CD4-positive, alpha-beta T cell treated with Interleukin-4 for 4 hours (primary cell): ENCODE results near the gene ASB3.
"Not testable (repeated sequence)": the region's sequence is repeated elsewhere in the genome, so short reads cannot be mapped to it uniquely, and the experiment has no call there.

Experiments
- DNase-seq: peaks from one replicate; pipeline ENCODE4 v3.0.0-alpha.2; 2020

Gene ASB3

DNA sequence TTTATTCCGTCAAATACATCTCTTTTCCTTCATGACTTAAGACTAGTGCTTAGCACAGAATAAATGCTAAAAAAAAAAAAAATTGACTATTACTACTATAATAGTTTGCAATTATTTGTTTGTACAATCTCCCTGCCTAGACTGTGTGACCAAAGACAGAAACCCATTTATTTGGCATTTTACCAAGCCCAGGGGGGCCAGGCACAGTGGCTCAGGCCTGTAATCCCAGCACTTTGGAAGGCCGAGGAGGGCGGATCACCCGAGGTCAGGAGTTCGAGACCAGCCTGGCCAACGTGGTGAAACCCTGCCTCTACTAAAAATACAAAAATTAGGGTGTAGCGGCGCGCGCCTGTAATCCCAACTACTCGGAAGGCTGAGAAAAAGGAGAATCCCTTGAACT lies 1.4 kb downstream of the ASB3 start:
- no peak for DNase-seq

- DNase-seq: no peak
Measured at GRCh38 chr2:53784436-53784835, 2.3 kb downstream of the ASB3 start.

DNA sequence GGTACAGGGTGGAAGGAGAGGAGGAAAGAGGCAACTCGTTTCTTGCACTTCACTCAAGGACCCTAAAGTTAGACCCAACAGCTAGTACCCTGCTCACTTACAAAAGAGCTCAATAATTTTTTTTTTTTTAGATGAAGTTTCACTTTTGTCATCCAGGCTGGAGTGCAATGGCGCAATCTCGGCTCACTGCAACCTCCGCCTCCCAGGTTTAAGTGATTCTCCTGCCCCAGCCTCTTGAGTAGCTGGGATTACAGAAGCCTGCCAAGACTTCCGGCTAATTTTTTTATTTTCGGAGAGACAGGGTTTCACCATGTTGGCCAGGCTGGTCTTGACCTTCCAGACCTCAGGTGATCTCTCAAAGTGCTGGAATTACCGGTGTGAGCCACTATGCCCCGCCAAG lies 4.1 kb downstream of the ASB3 start:
- no peak for DNase-seq

DNA sequence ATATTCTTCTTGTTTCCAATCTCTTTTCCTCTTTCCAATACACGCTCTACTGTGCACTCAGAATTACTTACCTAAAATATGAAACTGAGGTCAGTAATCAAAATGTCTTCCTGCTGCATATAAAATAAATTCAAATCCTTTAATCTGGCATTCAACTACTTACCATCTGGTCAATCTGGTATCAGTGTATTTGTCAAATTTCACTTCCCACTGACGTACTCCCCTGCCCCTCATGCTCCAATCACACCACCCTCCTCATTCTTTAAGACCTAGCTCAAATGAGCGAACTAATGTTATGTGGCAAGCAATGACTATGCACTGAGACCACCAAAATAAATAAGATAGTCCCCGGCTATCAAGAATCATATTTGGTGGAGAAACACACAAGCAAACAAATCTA lies 6.7 kb downstream of the ASB3 start:
- DNase-seq: no peak

DNA sequence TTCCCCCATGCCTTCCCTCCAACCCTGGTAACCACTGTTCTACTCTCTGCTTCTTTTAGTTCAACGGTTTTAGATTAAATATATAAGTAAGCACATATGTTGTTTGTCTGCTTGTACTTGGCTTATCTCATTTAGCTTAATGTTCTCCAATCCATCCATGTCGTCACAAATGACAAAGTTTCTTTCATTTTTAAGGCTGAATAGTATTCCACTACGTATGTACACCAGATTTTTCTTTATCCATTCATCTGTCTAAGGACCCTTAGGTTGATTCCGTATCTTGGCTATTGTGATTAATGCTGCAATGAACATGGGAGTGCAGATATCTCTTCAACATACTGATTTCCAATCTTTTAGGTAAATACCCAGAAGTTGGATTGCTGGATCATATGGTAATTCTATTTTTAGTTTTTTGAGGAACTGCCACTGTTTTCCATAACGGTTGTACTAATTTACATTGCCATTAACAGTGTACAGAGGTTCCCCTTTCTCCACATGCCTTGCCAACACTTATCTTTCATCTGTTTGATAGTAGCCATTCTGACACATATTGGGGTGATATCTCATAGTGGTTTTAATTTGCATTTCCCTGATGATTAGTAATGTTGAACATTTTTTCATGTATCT lies 8.1 kb downstream of the ASB3 start:
- no peak for DNase-seq

DNA sequence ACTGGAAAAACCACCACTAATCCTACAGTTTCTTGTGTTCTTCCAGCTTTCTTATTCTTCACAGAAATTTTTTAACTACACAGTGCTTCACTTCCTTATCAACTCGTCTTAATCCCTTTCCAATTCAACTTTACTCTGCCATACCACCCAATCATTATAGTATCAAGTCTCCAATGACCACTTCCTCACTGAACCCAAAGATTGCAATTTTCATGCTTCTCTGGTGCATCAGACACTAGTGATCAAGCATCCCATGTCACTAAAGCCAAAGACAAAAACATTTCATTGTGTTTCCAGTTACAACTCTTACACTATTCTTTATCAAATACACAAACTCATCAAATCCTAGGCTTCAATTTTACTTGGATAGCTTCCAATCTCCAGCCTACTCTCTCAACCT lies 9.6 kb downstream of the ASB3 start:
- no peak for DNase-seq

DNA sequence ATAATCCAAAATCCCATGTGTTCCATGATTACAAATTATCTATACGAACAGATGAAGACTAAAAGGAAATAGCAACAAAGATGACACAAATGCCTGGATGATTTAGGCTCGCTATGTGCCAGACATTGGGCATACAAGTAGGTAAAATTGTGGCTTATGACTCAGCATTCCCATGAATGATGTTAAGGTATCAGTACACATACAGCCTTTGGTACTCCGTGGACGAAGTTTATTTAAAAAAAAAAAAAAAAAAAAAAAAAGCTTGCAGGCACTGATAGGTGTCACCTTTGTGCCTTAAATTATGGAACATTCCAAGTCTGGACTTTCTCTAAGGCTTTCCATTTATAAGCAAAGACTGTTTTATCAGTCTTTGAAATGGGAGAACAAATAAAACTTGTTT lies 16.5 kb downstream of the ASB3 start:
- DNase-seq: peak; percentile 8

GRCh38 chr2:53769318-53769945 lies 17.3 kb downstream of the ASB3 start:
- no peak for DNase-seq

- no peak for DNase-seq
Measured at GRCh38 chr2:53768242-53768542, 18.6 kb downstream of the ASB3 start.

GRCh38 chr2:53767405-53768241 lies 19.1 kb downstream of the ASB3 start, which contains the start of gene CHAC2:
Gene CHAC2, plus strand, starts transcription at chr2:53767804. Its CDS starts 83 bp downstream, at chr2:53767887.
- DNase-seq: peak; percentile 77

- DNase-seq: no peak
Measured at GRCh38 chr2:53765767-53766166, 21.0 kb downstream of the ASB3 start.

DNA sequence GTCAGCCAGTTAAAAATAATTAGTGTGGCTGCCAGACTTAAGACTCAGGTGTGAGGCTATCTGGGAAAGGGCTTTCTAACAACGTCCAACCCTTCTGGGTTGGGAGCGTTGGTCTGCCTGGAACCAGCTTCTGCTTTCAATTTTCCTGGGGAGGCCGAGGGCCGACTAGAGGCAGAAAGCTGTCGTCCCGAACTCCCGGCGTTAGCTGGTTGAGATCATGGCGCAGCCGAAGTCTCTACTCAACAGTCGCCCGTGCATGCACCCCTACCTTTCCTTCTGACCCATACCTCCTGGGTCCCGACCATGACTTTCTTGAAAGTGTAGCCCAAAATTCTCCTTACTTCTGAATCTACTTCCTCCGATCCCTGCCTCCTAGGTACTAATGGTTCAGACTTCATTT lies 29.5 kb downstream of the ASB3 start:
- not testable (repeated sequence) for DNase-seq

DNA sequence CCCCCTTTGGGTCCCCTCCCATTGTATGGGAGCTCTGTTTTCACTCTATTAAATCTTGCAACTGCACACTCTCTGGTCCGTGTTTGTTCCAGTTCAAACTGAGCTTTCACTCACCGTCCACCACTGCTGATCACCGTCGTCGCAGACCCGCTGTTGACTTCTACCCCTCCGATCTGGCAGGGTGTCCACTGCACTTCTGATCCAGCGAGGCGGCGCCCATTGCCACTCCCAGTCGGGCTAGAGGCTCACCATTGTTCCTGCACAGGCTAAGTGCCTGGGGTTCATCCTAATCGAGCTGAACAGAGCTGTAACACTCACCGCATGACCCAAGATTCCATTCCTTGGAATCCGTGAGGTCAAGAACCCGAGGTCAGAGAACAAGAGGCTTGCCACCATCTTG lies 30.1 kb downstream of the ASB3 start:
- no peak for DNase-seq

DNA sequence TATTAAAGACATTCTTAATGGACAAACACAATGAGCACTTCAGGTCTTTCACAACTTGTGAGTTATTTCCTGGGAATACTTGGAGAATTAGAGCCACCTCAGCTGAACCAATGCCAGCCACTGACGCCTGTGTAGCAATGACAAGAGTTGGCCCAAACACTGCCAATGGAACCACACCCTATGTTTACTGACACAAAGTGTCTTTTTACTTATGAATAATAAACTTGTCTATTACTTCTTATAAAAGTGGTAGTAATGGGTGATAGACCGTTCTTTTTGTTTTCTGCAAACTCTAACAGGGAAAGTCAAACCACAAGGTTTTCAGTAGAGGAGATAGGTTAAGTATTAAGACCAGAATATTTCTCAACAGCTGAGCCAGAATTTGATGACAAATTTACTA lies 31.6 kb downstream of the ASB3 start:
- no peak for DNase-seq

DNA sequence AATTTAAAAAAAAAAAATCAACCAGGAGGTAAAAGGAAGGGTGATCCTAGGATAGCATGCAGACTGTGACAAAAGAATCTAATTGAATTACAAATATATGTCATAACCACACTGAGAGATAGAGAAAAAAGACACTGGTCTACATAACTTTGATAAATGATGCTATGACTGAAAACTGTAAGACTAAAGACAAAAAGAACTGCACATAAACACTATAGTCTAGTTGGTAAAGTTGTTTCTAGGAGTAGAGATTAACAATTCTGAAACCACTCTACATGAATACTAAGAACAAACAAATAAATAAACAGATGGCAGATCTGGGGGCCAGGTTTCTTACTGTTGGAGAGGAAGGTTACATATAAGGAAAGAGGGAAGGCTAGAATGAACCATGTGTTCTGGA lies 33.7 kb downstream of the ASB3 start:
- DNase-seq: no peak

DNA sequence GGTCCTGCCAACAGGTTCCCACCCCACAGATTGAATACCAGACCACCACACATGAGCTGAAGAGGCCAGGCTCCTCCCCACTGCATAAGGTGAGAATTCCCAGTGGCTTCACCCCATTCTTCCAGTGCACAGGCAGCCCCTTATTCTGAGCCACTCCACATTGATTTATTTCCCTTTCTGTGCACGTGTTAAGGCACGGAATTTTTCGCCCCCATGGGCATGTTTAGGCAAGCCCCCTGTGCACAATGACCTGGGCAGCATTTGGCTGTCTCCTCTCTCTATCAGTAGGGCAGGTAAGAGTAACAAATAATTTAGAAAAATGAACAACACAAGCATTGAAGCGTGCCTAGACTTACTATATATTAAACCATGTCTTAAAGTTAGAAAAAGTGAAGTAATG lies 34.4 kb downstream of the ASB3 start:
- no peak for DNase-seq

DNA sequence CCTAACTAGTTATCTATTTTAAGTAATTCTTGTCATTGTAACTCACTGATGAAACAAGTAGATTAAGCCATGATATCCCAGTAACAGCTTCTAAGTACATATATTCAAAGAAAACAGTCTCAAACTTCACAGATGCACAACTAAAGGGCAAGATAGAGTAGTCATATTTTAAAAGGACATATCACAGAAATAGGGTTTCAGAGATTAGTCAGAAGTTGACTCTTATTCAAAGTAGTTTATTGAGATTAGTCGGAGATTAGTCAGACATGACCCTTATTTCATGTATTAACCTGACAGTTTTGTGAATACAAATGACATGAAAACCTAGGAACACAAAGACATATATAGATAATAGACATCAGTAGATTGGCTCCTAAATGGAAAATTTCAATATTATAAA lies 35.0 kb downstream of the ASB3 start:
- DNase-seq: no peak

- DNase-seq: no peak
Measured at GRCh38 chr2:53750041-53750768, 36.5 kb downstream of the ASB3 start.

DNA sequence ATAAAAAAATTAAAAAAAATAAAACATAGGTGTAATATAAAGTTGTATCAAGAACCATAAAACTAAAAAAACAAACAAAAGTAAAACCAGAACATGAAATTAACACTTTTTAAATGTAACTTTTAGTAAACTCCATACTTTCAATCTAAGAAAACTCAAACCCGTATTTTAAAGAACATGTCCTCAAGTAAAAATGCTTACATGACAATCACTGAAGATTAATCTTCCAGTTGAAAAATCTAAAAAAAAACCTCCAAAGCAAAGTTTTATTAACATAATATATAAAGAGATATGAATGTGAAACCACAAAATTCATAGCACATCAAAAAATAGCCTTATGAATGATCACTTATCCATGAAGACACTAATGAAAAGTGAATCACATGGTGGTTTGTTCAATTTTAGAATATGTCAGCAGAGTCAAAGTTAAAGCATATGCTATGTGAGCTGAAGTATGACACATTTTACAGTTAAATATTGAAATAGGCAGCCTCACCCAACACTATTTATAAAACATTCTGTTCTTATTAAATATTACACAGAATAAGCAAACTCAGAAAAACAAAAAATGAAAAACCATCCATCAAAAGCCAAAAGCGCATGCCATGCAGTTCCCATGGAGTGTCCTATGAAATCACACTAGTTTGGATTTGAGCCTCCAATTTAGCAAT lies 42.2 kb downstream of the ASB3 start:
- no peak for DNase-seq

DNA sequence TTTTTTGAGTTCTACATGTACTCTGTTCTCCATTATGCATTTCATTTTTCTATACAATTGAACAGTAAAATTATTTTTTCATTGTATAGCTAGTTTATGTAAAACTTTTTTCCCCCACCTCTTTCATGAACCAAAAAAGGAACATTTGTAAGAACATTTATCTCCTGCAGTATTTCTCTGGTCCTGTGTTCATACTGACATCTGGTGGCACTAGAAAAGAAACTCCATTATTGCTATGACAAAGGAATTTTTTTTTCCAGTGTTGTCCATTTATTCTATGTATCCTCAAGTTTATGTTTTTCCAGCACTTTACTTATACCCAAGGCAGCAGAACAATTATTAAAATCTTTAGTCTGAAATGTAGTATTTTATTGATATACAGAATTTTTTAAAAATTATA lies 46.6 kb downstream of the ASB3 start:
- DNase-seq: no peak

DNA sequence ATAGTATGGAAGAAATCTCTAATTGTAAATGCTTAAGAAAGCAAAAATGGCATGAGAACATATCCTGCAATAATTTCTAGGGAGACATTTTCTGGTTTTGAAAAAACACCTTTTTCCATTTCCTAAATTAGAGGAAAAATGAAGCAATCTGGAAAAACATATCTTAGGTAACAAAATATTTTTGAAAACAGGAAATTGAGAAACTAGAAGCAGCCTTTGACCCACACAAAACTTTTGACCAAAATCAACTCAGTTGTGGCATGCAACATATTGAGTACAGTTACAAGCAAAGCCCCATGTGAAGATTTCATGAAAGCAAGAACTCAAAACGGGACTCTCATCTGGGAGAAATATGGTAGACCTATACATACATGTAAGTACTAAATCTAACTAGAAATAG lies 47.7 kb downstream of the ASB3 start:
- no peak for DNase-seq

DNA sequence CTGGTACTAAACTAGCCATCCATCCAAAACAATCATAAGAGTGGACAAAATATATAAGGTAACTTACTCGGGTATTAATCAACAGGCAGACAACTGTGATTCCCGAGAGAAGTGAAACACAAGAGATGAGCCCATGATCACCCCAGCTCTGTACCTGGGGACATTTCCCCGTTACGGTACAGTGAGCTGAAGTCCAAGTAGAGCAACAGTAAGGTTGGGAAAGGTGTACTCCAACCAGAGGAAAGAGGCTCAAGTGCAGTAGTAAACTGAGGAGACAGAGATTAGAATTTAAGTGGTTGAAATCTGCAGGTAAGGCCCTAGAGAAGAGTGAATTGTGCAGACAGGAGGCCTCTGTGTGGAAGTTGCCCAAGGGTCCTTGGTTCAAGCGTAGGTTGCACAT lies 49.7 kb downstream of the ASB3 start:
- DNase-seq: no peak

DNA sequence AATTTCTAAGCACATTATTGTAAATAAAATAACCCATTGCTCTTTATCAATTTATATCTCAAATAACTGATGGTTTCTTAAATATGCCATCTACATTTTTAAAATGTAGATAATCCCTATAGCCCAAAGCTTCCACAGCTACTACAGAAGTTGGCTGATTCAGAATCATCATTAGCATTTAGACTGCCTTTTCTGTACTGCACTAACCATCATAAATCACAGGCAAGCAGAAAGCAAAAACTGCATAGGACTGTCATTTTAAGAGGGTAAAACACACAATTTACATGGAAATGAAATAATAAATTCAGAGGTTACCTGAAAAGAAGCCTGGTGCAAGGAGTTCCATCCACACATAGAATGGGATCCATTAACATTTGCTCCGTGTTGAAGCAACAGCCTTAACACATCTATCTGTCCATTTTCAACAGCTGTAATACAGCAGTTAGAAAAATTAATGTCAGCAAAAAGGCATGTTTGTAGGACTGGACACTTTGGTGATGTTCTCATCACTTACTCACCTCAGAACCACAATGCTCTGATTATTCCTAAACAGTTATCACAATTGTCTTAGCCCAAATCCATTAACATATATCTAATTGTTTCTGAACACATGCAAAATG lies 57.5 kb downstream of the ASB3 start:
- DNase-seq: no peak
